Tibial nerve (tissue), 4 donors: ENCODE results near the gene NPIPB2.

Experiments
- CTCF ChIP-seq, 5 experiments: fragments of 200-600 bp in 3 of 5; fragments of 450-650 bp in 2 of 5; sonication (generic) in 3 of 5; IDR thresholded peaks; one replicate each; pipeline ENCODE4 v1.5.1; 2016 to 2019; ENCODE audit warnings: antibody characterized with exemption in 5 of 5, mild to moderate bottlenecking in 3 of 5, moderate library complexity in 2 of 5
- EP300 ChIP-seq, 2 donors: sonication (generic); formaldehyde crosslinking; IDR thresholded peaks; one replicate each; pipeline ENCODE4 v1.6.1; 2017; ENCODE audit warnings: antibody characterized with exemption in 2 of 2, mild to moderate bottlenecking in 1 of 2
- POLR2A ChIP-seq, 2 donors: fragments of 450-650 bp; IDR thresholded peaks; one replicate each; pipeline ENCODE4 v1.6.1; 2017; ENCODE audit warnings: antibody characterized with exemption in 2 of 2, mild to moderate bottlenecking in 2 of 2, moderate library complexity in 2 of 2

GRCh38 chr16:11976850-11977375 lies 35.1 kb upstream of the NPIPB2 start:
- TF ChIP-seq CTCF (IDR thresholded peaks at IDR 0.05) (no peak), POLR2A (IDR thresholded peaks at IDR 0.05) (no peak), EP300 (IDR thresholded peaks at IDR 0.05) (no peak)
